Gastroesophageal sphincter (tissue), 4 donors: ENCODE data around the gene SOHLH1. TPM values are rescaled to one million over a fixed set of nuclear protein-coding genes. Genes with fewer than 3 reads are reported as not detected.

Experiments used
- ATAC-seq: fragments of 150-250 bp; one replicate; pipeline ENCODE4 v1.9.1; 2016; ENCODE audit warnings: mild to moderate bottlenecking, moderate library complexity
- H3K27ac ChIP-seq, 4 donors: fragments of 200-600 bp; sonication (generic) in 3 of 4; 1 replicate in 3 of 4; 2 replicates in 1 of 4; pipeline ENCODE4 v1.5.1; 2016 to 2019
- H3K27me3 ChIP-seq: fragments of 200-600 bp; sonication (generic); one replicate; pipeline ENCODE4 v1.5.1; 2019
- H3K36me3 ChIP-seq, 2 donors: fragments of 200-600 bp; sonication (generic); one replicate each; pipeline ENCODE4 v1.5.1; 2019; ENCODE audit warnings: control low read depth in 1 of 2
- H3K4me1 ChIP-seq, 3 donors: fragments of 200-600 bp; sonication (generic); 1 replicate in 2 of 3; 2 replicates in 1 of 3; pipeline ENCODE4 v1.5.1; 2016 to 2019; ENCODE audit warnings: control low read depth in 2 of 3
- H3K4me3 ChIP-seq, 2 donors: fragments of 200-600 bp; sonication (generic); one replicate each; pipeline ENCODE4 v1.5.1; 2019; ENCODE audit warnings: mild to moderate bottlenecking in 1 of 2, moderate library complexity in 1 of 2
- H3K9me3 ChIP-seq, 3 donors: fragments of 200-600 bp; sonication (generic); one replicate each; pipeline ENCODE4 v1.5.1; 2017 to 2019; ENCODE audit warnings: control low read depth in 2 of 3
- CTCF ChIP-seq, 4 experiments: fragments of 200-600 bp in 2 of 4; fragments of 450-650 bp in 2 of 4; sonication (generic) in 1 of 4; IDR thresholded peaks; one replicate each; pipeline ENCODE4 v1.5.1; 2017 to 2019; ENCODE audit warnings: antibody characterized with exemption in 4 of 4, mild to moderate bottlenecking in 2 of 4, moderate library complexity in 2 of 4
- EP300 ChIP-seq: sonication (generic); formaldehyde crosslinking; IDR thresholded peaks from one replicate; pipeline ENCODE4 v1.6.1; 2017; ENCODE audit warnings: antibody characterized with exemption, mild to moderate bottlenecking
- POLR2A ChIP-seq, 2 donors: fragments of 450-650 bp; IDR thresholded peaks; one replicate each; pipeline ENCODE4 v1.6.1; 2017; ENCODE audit warnings: antibody characterized with exemption in 2 of 2, mild to moderate bottlenecking in 2 of 2, moderate library complexity in 1 of 2
- POLR2AphosphoS5 ChIP-seq: sonication (generic); formaldehyde crosslinking; IDR thresholded peaks from one replicate; pipeline ENCODE4 v1.6.1; 2017; ENCODE audit warnings: antibody characterized with exemption
- WGBS, 2 donors: methylation state at CpG; one replicate each; pipeline ENCODE4 v1.1.5; 2018; ENCODE audit warnings: low coverage in 1 of 2; 5-methylcytosine and 5-hydroxymethylcytosine counted together
- total RNA-seq, 4 donors: library from RNA; depleted of rRNA; stranded (reverse); fragments of >200 nt; gene quantifications; one replicate each; pipeline ENCODE4 v1.1.0, GENCODE V29; 2016

SOHLH1 gene
- total RNA-seq, 4 donors from 2014 or later: not detected

- H3K36me3 ChIP-seq: no peaks in the 10 kb centered on the region
- peak overlapping the region in 1 of 2 donors; percentile 32 for H3K4me3 ChIP-seq
- TF ChIP-seq CTCF (IDR thresholded peaks at IDR 0.05) (no peak), POLR2A (IDR thresholded peaks at IDR 0.05) (no peak), POLR2AphosphoS5 (no peak), EP300 (no peak)
- H3K4me1 ChIP-seq: peaks cover 0 to 16% (median 8%) of the 10 kb centered on the region in 3 donors
- H3K27me3 ChIP-seq: peaks cover 79% of the 10 kb centered on the region
- H3K27ac ChIP-seq: no peak overlapping the region
- WGBS, 2 donors: 51% methylated on average over 3 of the region's 40 CpGs; no CpG with 5 or more reads in 1 of the 2 donors
- H3K9me3 ChIP-seq: no peaks in the 10 kb centered on the region
- peak; percentile 17 for ATAC-seq
Observed at GRCh38 chr9:135701067-135701958, 2.0 kb upstream of the SOHLH1 start.

DNA sequence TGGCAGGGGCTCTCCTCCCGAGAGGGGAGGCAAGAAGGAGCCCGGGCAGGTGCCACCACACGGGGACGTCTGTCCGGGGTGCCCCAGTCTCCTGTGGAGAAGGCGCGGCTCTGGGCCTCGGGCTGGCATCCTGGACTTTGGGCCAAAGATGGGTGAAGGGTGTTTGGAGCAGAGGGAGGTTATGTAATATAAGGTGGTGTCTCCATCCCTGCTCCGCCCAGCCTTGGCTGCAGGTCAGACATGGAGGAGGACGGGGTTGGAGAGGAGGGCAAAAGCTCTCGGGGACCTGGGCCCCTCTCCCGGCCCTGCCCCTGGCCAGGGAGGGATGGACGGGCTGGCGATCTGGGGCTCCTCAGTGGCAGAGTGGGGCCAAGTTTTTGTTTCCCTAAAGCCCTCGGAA lies 1.2 kb upstream of the SOHLH1 start:
- no peak overlapping the region for H3K4me3 ChIP-seq
- H3K27me3 ChIP-seq: peaks cover 79% of the 10 kb centered on the region
- peaks cover 0 to 16% (median 8%) of the 10 kb centered on the region in 3 donors for H3K4me1 ChIP-seq
- no peaks in the 10 kb centered on the region for H3K9me3 ChIP-seq
- ATAC-seq: no peak
- H3K27ac ChIP-seq: no peak overlapping the region
- whole genome bisulfite sequencing, 2 donors: 62 to 80% methylated on average over 5 of the region's 15 CpGs
- TF ChIP-seq EP300 (no peak), CTCF (IDR thresholded peaks at IDR 0.05) (no peak), POLR2AphosphoS5 (no peak)
- no peaks in the 10 kb centered on the region for H3K36me3 ChIP-seq

- no CpG with 5 or more reads among the region's 19 CpGs for WGBS, 2 donors
- peaks cover 0 to 16% (median 8%) of the 10 kb centered on the region in 3 donors for H3K4me1 ChIP-seq
- no peaks in the 10 kb centered on the region for H3K36me3 ChIP-seq
- no peak overlapping the region for H3K4me3 ChIP-seq
- H3K9me3 ChIP-seq: no peaks in the 10 kb centered on the region
- H3K27ac ChIP-seq: no peak overlapping the region
- no peak for ATAC-seq
- TF ChIP-seq CTCF (IDR thresholded peaks at IDR 0.05) (no peak), POLR2A (IDR thresholded peaks at IDR 0.05) (no peak), POLR2AphosphoS5 (no peak), EP300 (no peak)
- peaks cover 75% of the 10 kb centered on the region for H3K27me3 ChIP-seq
Observed at GRCh38 chr9:135698767-135699166, 514 bp downstream of the SOHLH1 start.

DNA sequence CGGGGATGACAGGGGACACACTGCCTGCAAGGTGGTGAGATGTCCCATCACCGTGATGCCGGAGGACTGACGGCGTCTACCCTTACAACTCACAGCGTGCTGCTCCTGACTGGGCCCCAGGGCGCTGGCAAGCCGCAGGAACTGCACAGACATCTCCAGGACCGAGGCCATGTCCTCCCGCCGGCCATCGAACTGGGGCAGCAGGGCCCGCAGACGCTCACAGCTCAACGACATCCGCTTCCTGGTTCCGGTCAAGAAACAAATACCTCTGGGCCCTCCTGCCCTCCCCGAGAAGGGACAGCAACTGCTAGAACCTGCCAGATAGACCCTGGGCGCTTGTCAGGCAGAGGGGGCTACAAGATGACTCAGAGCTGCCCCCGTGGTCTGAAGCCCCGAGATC lies 1.0 kb downstream of the SOHLH1 start:
- no peak for TF ChIP-seq POLR2AphosphoS5
- no peak for TF ChIP-seq POLR2A (IDR thresholded peaks at IDR 0.05)
- TF ChIP-seq EP300: no peak
- no peak for TF ChIP-seq CTCF (IDR thresholded peaks at IDR 0.05)
- Histone ChIP-seq H3K4me1 (peaks cover 0 to 16% (median 8%) of the 10 kb centered on the region in 3 donors), H3K27ac (no peak overlapping the region), H3K27me3 (peaks cover 75% of the 10 kb centered on the region), H3K36me3 (no peaks in the 10 kb centered on the region), H3K9me3 (no peaks in the 10 kb centered on the region), H3K4me3 (no peak overlapping the region)
- no peak for ATAC-seq
- WGBS, 2 donors: 77% methylated on average over 6 of the region's 21 CpGs; no CpG with 5 or more reads in 1 of the 2 donors

GRCh38 chr9:135697226-135697625 lies 2.1 kb downstream of the SOHLH1 start:
- no peaks in the 10 kb centered on the region for H3K9me3 ChIP-seq
- WGBS, 2 donors: 64 to 90% methylated on average over 2 to 5 of the region's 15 CpGs
- H3K27me3 ChIP-seq: peaks cover 75% of the 10 kb centered on the region
- H3K4me1 ChIP-seq: peaks cover 0 to 9% (median 7%) of the 10 kb centered on the region in 3 donors
- TF ChIP-seq EP300 (no peak), POLR2A (IDR thresholded peaks at IDR 0.05) (no peak), CTCF (IDR thresholded peaks at IDR 0.05) (no peak), POLR2AphosphoS5 (no peak)
- no peak for ATAC-seq
- H3K36me3 ChIP-seq: no peaks in the 10 kb centered on the region
- H3K4me3 ChIP-seq: no peak overlapping the region
- no peak overlapping the region for H3K27ac ChIP-seq
